HepG2 (cell line): Measurements from ENCODE around the gene RSKR. TPM values are rescaled to one million over a fixed set of nuclear protein-coding genes. Genes with fewer than 3 reads are reported as not detected.

ENCODE experiments used
- AHR ChIP-seq: IDR thresholded peaks from 2 replicates; pipeline ENCODE4 v1.6.1; 2018; ENCODE audit warnings: missing genetic modification reagents, missing compliant biosample characterization
- CHD2 ChIP-seq: IDR thresholded peaks from 2 replicates; pipeline ENCODE4 v1.6.1; 2011; ENCODE audit warnings: low read depth, low read length, improper control_type of control experiment
- ETV5 ChIP-seq: IDR thresholded peaks from 2 replicates; pipeline ENCODE4 v1.6.1; 2018; ENCODE audit warnings: missing biosample characterization, missing genetic modification reagents, inconsistent platforms, borderline replicate concordance
- HOXA3 ChIP-seq: sonication (generic); formaldehyde crosslinking; IDR thresholded peaks from 2 replicates; pipeline ENCODE4 v1.5.0; 2020; ENCODE audit warnings: missing genetic modification reagents
- KAT7 ChIP-seq: IDR thresholded peaks from 2 replicates; pipeline ENCODE4 v1.6.1; 2018; ENCODE audit warnings: borderline replicate concordance, missing compliant biosample characterization
- KDM2A ChIP-seq: sonication (generic); formaldehyde crosslinking; IDR thresholded peaks from 2 replicates; pipeline ENCODE4 v1.4.0; 2020; ENCODE audit warnings: low read depth, missing genetic modification reagents, borderline replicate concordance
- KMT2B ChIP-seq: IDR thresholded peaks from 2 replicates; pipeline ENCODE4 v1.6.1; 2016; ENCODE audit warnings: missing genetic modification reagents, missing compliant biosample characterization
- MAF1 ChIP-seq: sonication (generic); formaldehyde crosslinking; IDR thresholded peaks from 2 replicates; pipeline ENCODE4 v1.5.0; 2020; ENCODE audit warnings: missing genetic modification reagents, borderline replicate concordance
- NAIF1 ChIP-seq: sonication (generic); formaldehyde crosslinking; IDR thresholded peaks from 2 replicates; pipeline ENCODE4 v1.5.0; 2020; ENCODE audit warnings: mild to moderate bottlenecking, missing genetic modification reagents, borderline replicate concordance
- NFRKB ChIP-seq: fragments of 450-650 bp; IDR thresholded peaks from 2 replicates; pipeline ENCODE4 v1.6.1; 2017
- NR2F6 ChIP-seq, 2 experiments: IDR thresholded peaks; 2 replicates each; pipeline ENCODE4 v1.6.1; 2016; ENCODE audit warnings: antibody characterized with exemption in 1 of 2, mild to moderate bottlenecking in 1 of 2
- NRL ChIP-seq: sonication (generic); formaldehyde crosslinking; IDR thresholded peaks from 2 replicates; pipeline ENCODE4 v1.5.0; 2020; ENCODE audit warnings: missing genetic modification reagents, mild to moderate bottlenecking, moderate library complexity, borderline replicate concordance
- POLR2AphosphoS2 ChIP-seq: IDR thresholded peaks from 2 replicates; pipeline ENCODE4 v1.6.1; 2011; ENCODE audit warnings: low read depth, low read length, improper control_type of control experiment
- SAP130 ChIP-seq: IDR thresholded peaks from 2 replicates; pipeline ENCODE4 v1.6.1; 2016; ENCODE audit warnings: low read depth
- SPEN ChIP-seq: sonication (generic); formaldehyde crosslinking; IDR thresholded peaks from 2 replicates; pipeline ENCODE4 v1.5.1; 2020; ENCODE audit warnings: low read depth, mild to moderate bottlenecking, missing genetic modification reagents
- SRY ChIP-seq: sonication (generic); formaldehyde crosslinking; IDR thresholded peaks from 2 replicates; pipeline ENCODE4 v1.8.0; 2022; ENCODE audit warnings: mild to moderate bottlenecking, missing genetic modification reagents
- TP53 ChIP-seq: sonication (generic); formaldehyde crosslinking; conservative IDR thresholded peaks from 2 replicates; pipeline ENCODE4 v1.4.0; 2020; ENCODE audit warnings: missing genetic modification reagents
- ZFP1 ChIP-seq: IDR thresholded peaks from 2 replicates; pipeline ENCODE4 v1.6.1; 2016
- ZFY ChIP-seq: sonication (generic); formaldehyde crosslinking; IDR thresholded peaks from 2 replicates; pipeline ENCODE4 v1.4.0; 2020; ENCODE audit warnings: missing genetic modification reagents
- ZKSCAN8 ChIP-seq: IDR thresholded peaks from 2 replicates; pipeline ENCODE4 v1.6.1; 2016; ENCODE audit warnings: borderline replicate concordance, missing genetic modification reagents, missing compliant biosample characterization
- ZNF234 ChIP-seq: sonication (generic); formaldehyde crosslinking; conservative IDR thresholded peaks from 2 replicates; pipeline ENCODE4 v1.5.1; 2020; ENCODE audit warnings: mild to moderate bottlenecking, missing genetic modification reagents
- ZNF263 ChIP-seq: sonication (generic); formaldehyde crosslinking; IDR thresholded peaks from 2 replicates; pipeline ENCODE4 v1.4.0; 2020; ENCODE audit warnings: missing genetic modification reagents
- ZNF343 ChIP-seq: sonication (generic); formaldehyde crosslinking; IDR thresholded peaks from 2 replicates; pipeline ENCODE4 v1.4.0; 2020; ENCODE audit warnings: mild to moderate bottlenecking, missing genetic modification reagents
- ZNF547 ChIP-seq: sonication (generic); formaldehyde crosslinking; IDR thresholded peaks from 2 replicates; pipeline ENCODE4 v1.5.1; 2020; ENCODE audit warnings: mild to moderate bottlenecking, missing genetic modification reagents
- ZNF550 ChIP-seq: sonication (generic); formaldehyde crosslinking; IDR thresholded peaks from 2 replicates; pipeline ENCODE4 v1.4.0; 2020; ENCODE audit warnings: mild to moderate bottlenecking, missing genetic modification reagents, borderline replicate concordance
- ZNF629 ChIP-seq: sonication (generic); formaldehyde crosslinking; conservative IDR thresholded peaks from 2 replicates; pipeline ENCODE4 v1.5.0; 2020; ENCODE audit warnings: missing genetic modification reagents
- ZNF660 ChIP-seq: sonication (generic); formaldehyde crosslinking; IDR thresholded peaks from 2 replicates; pipeline ENCODE4 v1.5.1; 2020; ENCODE audit warnings: mild to moderate bottlenecking, low read depth, missing genetic modification reagents, borderline replicate concordance
- ZNF776 ChIP-seq: sonication (generic); formaldehyde crosslinking; IDR thresholded peaks from 2 replicates; pipeline ENCODE4 v1.4.0; 2020; ENCODE audit warnings: mild to moderate bottlenecking, missing genetic modification reagents
- polyA plus RNA-seq, 8 experiments: library from polyadenylated mRNA; depleted of rRNA in 3 of 8; stranded (reverse) in 7 of 8; unstranded in 1 of 8; fragments of >200 nt; fragmentation: Illumina TruSeq in 4 of 8; extraction: Trizol in 4 of 8; gene quantifications; 2 replicates each; pipeline versions ENCODE4 v1.2.1 to v1.2.3, GENCODE V29; 2011 to 2016; ENCODE audit warnings: low read depth in 4 of 8, missing spikeins in 1 of 8, mixed read lengths in 1 of 8; ENCODE audit not compliant: insufficient read depth in 1 of 8
- total RNA-seq, 5 experiments: library from RNA; depleted of rRNA; stranded (reverse); fragments of >200 nt; fragmentation: Illumina TruSeq; extraction: Trizol; gene quantifications; 2 replicates each; pipeline ENCODE4 v1.2.3, GENCODE V29; 2016; ENCODE audit warnings: low read depth in 1 of 5
- TF ChIP-seq, protein P1 (sequence below): IDR thresholded peaks from 2 replicates; pipeline ENCODE4 v1.6.1; 2016; ENCODE audit warnings: missing compliant biosample characterization, missing genetic modification reagents, borderline replicate concordance
- TF ChIP-seq, protein P2 (sequence below): sonication (generic); formaldehyde crosslinking; IDR thresholded peaks from 2 replicates; pipeline ENCODE4 v1.5.0; 2020; ENCODE audit warnings: missing genetic modification reagents, mild to moderate bottlenecking, borderline replicate concordance

The RSKR gene
- total and polyA plus RNA-seq, 2 of the 13 experiments (the other 11 are each of a cell fraction or from before 2014, with no cell fraction given) = 5.0 to 10.4 TPM

DNA sequence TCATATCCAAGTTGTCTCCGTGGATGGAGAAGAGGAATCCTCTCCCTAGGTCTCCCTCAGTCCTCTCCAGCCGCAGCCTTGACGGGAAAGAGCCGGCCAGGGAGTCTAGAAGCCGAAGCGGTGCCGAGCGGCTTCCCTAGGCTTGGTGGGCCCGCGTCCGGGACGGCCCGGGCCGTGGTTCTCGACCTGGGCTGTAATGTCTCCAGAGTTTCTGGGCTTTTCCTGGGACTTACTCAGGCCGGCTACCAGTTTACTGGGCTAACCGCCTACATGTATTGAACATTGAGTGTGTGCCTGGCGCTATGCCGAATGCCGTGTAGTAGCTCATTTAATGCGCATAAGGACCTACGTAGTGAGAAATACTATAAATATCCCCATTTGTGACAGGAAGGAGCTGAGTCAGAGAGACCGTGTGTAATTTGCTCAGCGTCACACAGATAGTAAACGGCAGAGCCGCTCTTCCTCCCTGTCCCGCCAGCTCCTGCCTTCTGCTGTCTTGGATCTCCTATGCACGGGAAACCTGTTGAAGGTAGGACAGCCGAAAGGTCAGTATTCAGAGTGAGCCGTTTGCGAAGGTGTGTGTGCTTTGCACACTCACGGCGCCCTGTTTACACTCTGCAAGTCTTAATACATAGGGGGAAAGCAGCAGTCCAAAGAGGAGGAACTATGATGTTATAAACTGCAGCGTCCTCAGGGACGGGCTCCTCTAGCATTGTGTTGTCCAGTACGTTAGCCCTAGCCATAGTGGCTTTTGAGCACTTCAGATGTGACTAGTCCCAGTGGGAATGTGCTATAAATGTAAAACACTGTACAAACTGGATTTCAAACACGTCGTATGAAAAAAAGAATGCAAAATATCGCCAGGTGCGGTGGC is 14.4 kb downstream of the RSKR start (continued):
- TF ChIP-seq, protein P1, sequence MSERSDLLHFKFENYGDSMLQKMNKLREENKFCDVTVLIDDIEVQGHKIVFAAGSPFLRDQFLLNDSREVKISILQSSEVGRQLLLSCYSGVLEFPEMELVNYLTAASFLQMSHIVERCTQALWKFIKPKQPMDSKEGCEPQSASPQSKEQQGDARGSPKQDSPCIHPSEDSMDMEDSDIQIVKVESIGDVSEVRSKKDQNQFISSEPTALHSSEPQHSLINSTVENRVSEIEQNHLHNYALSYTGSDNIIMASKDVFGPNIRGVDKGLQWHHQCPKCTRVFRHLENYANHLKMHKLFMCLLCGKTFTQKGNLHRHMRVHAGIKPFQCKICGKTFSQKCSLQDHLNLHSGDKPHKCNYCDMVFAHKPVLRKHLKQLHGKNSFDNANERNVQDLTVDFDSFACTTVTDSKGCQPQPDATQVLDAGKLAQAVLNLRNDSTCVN (CRISPR knock-in tag) = no peak
- TF ChIP-seq ZNF263 (CRISPR knock-in tag) (0 out of 2 replicates have a peak, but pooled peaks have one; percentile 2), NFRKB (no peak), ZNF629 (peak; percentile 16; the same call in 1 of the 2 replicates), KAT7 (CRISPR knock-in tag) (peak; percentile 67; the same call in 1 of the 2 replicates), ZNF547 (CRISPR knock-in tag) (0 out of 2 replicates have a peak, but pooled peaks have one; percentile 7), ETV5 (CRISPR knock-in tag) (no peak), ZFY (CRISPR knock-in tag) (peak; percentile 42; the same call in 1 of the 2 replicates), NRL (CRISPR knock-in tag) (no peak), AHR (CRISPR knock-in tag) (no peak), SAP130 (CRISPR knock-in tag) (peak; percentile 57), ZFP1 (CRISPR knock-in tag) (no peak), ZKSCAN8 (0 out of 2 replicates have a peak, but pooled peaks have one; percentile 14), TP53 (CRISPR knock-in tag) (no peak), ZNF660 (CRISPR knock-in tag) (no peak), SRY (CRISPR knock-in tag) (0 out of 2 replicates have a peak, but pooled peaks have one; percentile 43), CHD2 (no peak), NR2F6 (IDR thresholded peaks at IDR 0.05) (0 out of 2 replicates have a peak, but pooled peaks have one; percentile 9), NR2F6 (CRISPR knock-in tag; IDR thresholded peaks at IDR 0.05) (no peak), SPEN (CRISPR knock-in tag) (0 out of 2 replicates have a peak, but pooled peaks have one; percentile 4), ZNF234 (0 out of 2 replicates have a peak, but pooled peaks have one; percentile 36), POLR2AphosphoS2 (no peak), KDM2A (CRISPR knock-in tag) (peak; percentile 38), ZNF550 (no peak), ZNF776 (peak; percentile 43; the same call in 1 of the 2 replicates), ZNF343 (0 out of 2 replicates have a peak, but pooled peaks have one; percentile 60), KMT2B (CRISPR knock-in tag) (0 out of 2 replicates have a peak, but pooled peaks have one; percentile 10), HOXA3 (CRISPR knock-in tag) (0 out of 2 replicates have a peak, but pooled peaks have one; percentile 1), MAF1 (CRISPR knock-in tag) (no peak), NAIF1 (peak; percentile 74)
- TF ChIP-seq, protein P2, sequence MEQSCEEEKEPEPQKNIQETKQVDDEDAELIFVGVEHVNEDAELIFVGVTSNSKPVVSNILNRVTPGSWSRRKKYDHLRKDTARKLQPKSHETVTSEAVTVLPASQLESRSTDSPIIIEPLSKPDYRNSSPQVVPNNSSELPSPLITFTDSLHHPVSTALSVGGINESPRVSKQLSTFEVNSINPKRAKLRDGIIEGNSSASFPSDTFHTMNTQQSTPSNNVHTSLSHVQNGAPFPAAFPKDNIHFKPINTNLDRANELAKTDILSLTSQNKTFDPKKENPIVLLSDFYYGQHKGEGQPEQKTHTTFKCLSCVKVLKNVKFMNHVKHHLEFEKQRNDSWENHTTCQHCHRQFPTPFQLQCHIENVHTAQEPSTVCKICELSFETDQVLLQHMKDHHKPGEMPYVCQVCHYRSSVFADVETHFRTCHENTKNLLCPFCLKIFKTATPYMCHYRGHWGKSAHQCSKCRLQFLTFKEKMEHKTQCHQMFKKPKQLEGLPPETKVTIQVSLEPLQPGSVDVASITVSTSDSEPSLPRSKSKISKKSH (CRISPR knock-in tag) = peak; percentile 13; the same call in 1 of the 2 replicates
